Stimulated activated CD8-positive, alpha-beta memory T cell treated with anti-CD3 and anti-CD28 coated beads, Interleukin-12 subunit alpha, Interleukin-12 subunit beta, amount 100 ng/mL, for 4 hours (primary cell): ENCODE data around the gene ATF5.

Source experiments
- DNase-seq: peaks from one replicate; pipeline ENCODE4 v3.0.0-alpha.2; 2020; ENCODE audit warnings: low read depth

The ATF5 gene

GRCh38 chr19:49929121-49929610 is at the start of gene ATF5, which contains the start of gene NUP62:
Gene ATF5 (plus strand): TSS chr19:49929205. CDS start chr19:49930851, 1,646 bp downstream.
Gene NUP62 (minus strand): TSS chr19:49929504. CDS start chr19:49909807, 19,697 bp downstream.
- peak; percentile 84 for DNase-seq

- no peak for DNase-seq
These were observed 49.6 kb upstream of the ATF5 start for GRCh38 chr19:49879243-49879963.

GRCh38 chr19:49880162-49880869 is 48.7 kb upstream of the ATF5 start:
- no peak for DNase-seq

GRCh38 chr19:49881186-49881585 is 47.8 kb upstream of the ATF5 start:
- DNase-seq = no peak

GRCh38 chr19:49881672-49882394 is 47.2 kb upstream of the ATF5 start:
- DNase-seq = no peak

GRCh38 chr19:49882643-49883042 is 46.4 kb upstream of the ATF5 start:
- no peak for DNase-seq

GRCh38 chr19:49883094-49883493 is 45.9 kb upstream of the ATF5 start:
- no peak for DNase-seq

- DNase-seq = no peak
These were observed 44.9 kb upstream of the ATF5 start for GRCh38 chr19:49884109-49884508.

GRCh38 chr19:49884760-49885159 is 44.2 kb upstream of the ATF5 start:
- DNase-seq = no peak

GRCh38 chr19:49887037-49887664 is 41.9 kb upstream of the ATF5 start:
- no peak for DNase-seq

- DNase-seq = no peak
These were observed 41.1 kb upstream of the ATF5 start for GRCh38 chr19:49887665-49888509.

- no peak for DNase-seq
These were observed 40.5 kb upstream of the ATF5 start for GRCh38 chr19:49888510-49888824.

- no peak for DNase-seq
These were observed 39.8 kb upstream of the ATF5 start for GRCh38 chr19:49889038-49889686.

GRCh38 chr19:49889687-49890348 is 39.2 kb upstream of the ATF5 start:
- DNase-seq = peak; percentile 48

- DNase-seq = peak; percentile 60
These were observed 38.4 kb upstream of the ATF5 start for GRCh38 chr19:49890349-49891311.

- no peak for DNase-seq
These were observed 37.6 kb upstream of the ATF5 start for GRCh38 chr19:49891393-49891792.

- no peak for DNase-seq
These were observed 36.3 kb upstream of the ATF5 start for GRCh38 chr19:49892716-49893115.

GRCh38 chr19:49894011-49894664 is 34.9 kb upstream of the ATF5 start:
- DNase-seq = no peak
